CD14-positive monocyte (primary cell): ENCODE results near the gene CLEC18B. TPM values are rescaled to one million over a fixed set of nuclear protein-coding genes. Genes with fewer than 3 reads are reported as not detected.
A peak's percentile ranks its signal among the peaks of the same experiment; 100 is the strongest.

Experiments used
- DNase-seq, 3 donors: peaks; one replicate each; pipeline ENCODE4 v3.0.0-alpha.2; 2011 to 2022
- H2AFZ ChIP-seq: 2 replicates; pipeline ENCODE4 v1.6.0; 2012; ENCODE audit warnings: mild to moderate bottlenecking, low read depth, low read length, inconsistent platforms; ENCODE audit not compliant: insufficient read depth, poor library complexity, severe bottlenecking
- H3K27ac ChIP-seq, 2 donors: 1 replicate in 1 of 2; 2 replicates in 1 of 2; pipeline ENCODE4 v1.5.1; 2012 to 2013; ENCODE audit warnings: low read length in 2 of 2, control low read depth in 1 of 2, inconsistent platforms in 1 of 2, low read depth in 1 of 2, mild to moderate bottlenecking in 1 of 2
- H3K27me3 ChIP-seq, 2 donors: one replicate each; pipeline versions ENCODE4 v1.6.0 to v1.6.1; 2011 to 2013; ENCODE audit warnings: low read length in 2 of 2; ENCODE audit not compliant: control insufficient read depth in 2 of 2, insufficient read depth in 2 of 2
- H3K36me3 ChIP-seq, 2 donors: replicated peaks in 1 of 2; 1 replicate in 1 of 2; 2 replicates in 1 of 2; pipeline versions ENCODE4 v1.5.1 to v1.6.1; 2012 to 2013; ENCODE audit warnings: low read length in 2 of 2, control low read depth in 1 of 2, inconsistent platforms in 1 of 2, mild to moderate bottlenecking in 1 of 2; ENCODE audit not compliant: insufficient read depth in 2 of 2, control insufficient read depth in 1 of 2
- H3K4me1 ChIP-seq, 2 donors: 1 replicate in 1 of 2; 2 replicates in 1 of 2; pipeline versions ENCODE4 v1.5.1 to v1.6.1; 2012 to 2013; ENCODE audit warnings: low read length in 2 of 2, control low read depth in 1 of 2, inconsistent platforms in 1 of 2, mild to moderate bottlenecking in 1 of 2, moderate library complexity in 1 of 2; ENCODE audit not compliant: insufficient read depth in 2 of 2, control insufficient read depth in 1 of 2
- H3K4me2 ChIP-seq: replicated peaks from 2 replicates; pipeline ENCODE3; 2012; ENCODE audit warnings: low read length, moderate library complexity, mild to moderate bottlenecking; ENCODE audit not compliant: poor library complexity, severe bottlenecking; ENCODE audit errors: extremely low read depth
- H3K4me3 ChIP-seq, 3 experiments: fragments of 200-600 bp in 1 of 3; sonication (generic) in 1 of 3; replicated peaks in 1 of 3; 1 replicate in 2 of 3; 2 replicates in 1 of 3; pipeline ENCODE4 v1.5.1; 2011 to 2013; ENCODE audit warnings: low read length in 3 of 3, mild to moderate bottlenecking in 3 of 3, control low read depth in 2 of 3, low read depth in 2 of 3, inconsistent platforms in 1 of 3, moderate library complexity in 1 of 3
- H3K79me2 ChIP-seq: 2 replicates; pipeline ENCODE4 v1.6.0; 2012; ENCODE audit warnings: mild to moderate bottlenecking, control low read depth, inconsistent platforms, low read length, moderate library complexity; ENCODE audit not compliant: insufficient read depth
- H3K9ac ChIP-seq: 2 replicates; pipeline ENCODE4 v1.6.0; 2017; ENCODE audit warnings: low read length, mild to moderate bottlenecking; ENCODE audit not compliant: insufficient read depth, poor library complexity, severe bottlenecking
- H3K9me3 ChIP-seq, 2 donors: replicated peaks in 1 of 2; 1 replicate in 1 of 2; 2 replicates in 1 of 2; pipeline versions ENCODE4 v1.5.1 to v1.6.1; 2012 to 2013; ENCODE audit warnings: low read length in 2 of 2, control low read depth in 1 of 2; ENCODE audit not compliant: control insufficient read depth in 1 of 2, insufficient read depth in 1 of 2
- H4K20me1 ChIP-seq: 2 replicates; pipeline ENCODE4 v1.6.0; 2012; ENCODE audit warnings: mild to moderate bottlenecking, low read length, control low read depth, moderate library complexity; ENCODE audit not compliant: insufficient read depth
- H3K27ac Mint-ChIP-seq, 7 donors: one replicate each; pipeline ENCODE4 v1.8.0; 2020; ENCODE audit warnings: mild to moderate bottlenecking in 7 of 7, mixed read lengths in 7 of 7, moderate library complexity in 6 of 7, inconsistent platforms in 2 of 7
- H3K27me3 Mint-ChIP-seq, 3 donors: one replicate each; pipeline ENCODE4 v1.8.0; 2021 to 2022; ENCODE audit warnings: low read depth in 3 of 3, mild to moderate bottlenecking in 3 of 3, mixed read lengths in 3 of 3, moderate library complexity in 3 of 3, inconsistent platforms in 1 of 3
- H3K36me3 Mint-ChIP-seq, 2 donors: one replicate each; pipeline ENCODE4 v1.8.0; 2020; ENCODE audit warnings: mixed read lengths in 2 of 2, inconsistent platforms in 1 of 2, mild to moderate bottlenecking in 1 of 2
- H3K4me1 Mint-ChIP-seq: one replicate; pipeline ENCODE4 v1.8.0; 2020; ENCODE audit warnings: mild to moderate bottlenecking, mixed read lengths
- H3K4me3 Mint-ChIP-seq, 2 donors: one replicate each; pipeline ENCODE4 v1.8.0; 2020; ENCODE audit warnings: mild to moderate bottlenecking in 2 of 2, mixed read lengths in 2 of 2, moderate library complexity in 1 of 2
- H3K9me3 Mint-ChIP-seq, 7 donors: one replicate each; pipeline ENCODE4 v1.8.0; 2020 to 2022; ENCODE audit warnings: mixed read lengths in 7 of 7, mild to moderate bottlenecking in 6 of 7, moderate library complexity in 6 of 7, inconsistent platforms in 2 of 7
- WGBS: methylation state at CpG from one replicate; pipeline ENCODE4 v1.1.5; 2013; ENCODE audit warnings: missing lambda C conversion rate; ENCODE audit not compliant: insufficient coverage; 5-methylcytosine and 5-hydroxymethylcytosine counted together
- intact Hi-C, 2 donors: fragments of 100-400 bp; cut with micrococcal nuclease; formaldehyde crosslinking; loops; one replicate each; pipeline versions ENCODE4 v1.15.0 to v1.15.1; 2023
- polyA plus RNA-seq, 3 donors: library from polyadenylated mRNA; depleted of rRNA in 1 of 3; unstranded in 2 of 3; stranded (reverse) in 1 of 3; fragments of 300-500 nt in 2 of 3; fragments of >200 nt in 1 of 3; fragmentation: Illumina TruSeq in 2 of 3; gene quantifications; 1 replicate in 2 of 3; 2 replicates in 1 of 3; pipeline ENCODE4 v1.2.3, GENCODE V29; 2012 to 2021
- TF ChIP-seq, protein P1 (sequence below): fragments of 200-600 bp; IDR thresholded peaks from one replicate; pipeline ENCODE4 v1.8.0; 2022; ENCODE audit warnings: antibody characterized with exemption, mild to moderate bottlenecking

Gene CLEC18B
- polyA plus RNA-seq, 3 donors, result 1.5 TPM; not detected in 2

DNA sequence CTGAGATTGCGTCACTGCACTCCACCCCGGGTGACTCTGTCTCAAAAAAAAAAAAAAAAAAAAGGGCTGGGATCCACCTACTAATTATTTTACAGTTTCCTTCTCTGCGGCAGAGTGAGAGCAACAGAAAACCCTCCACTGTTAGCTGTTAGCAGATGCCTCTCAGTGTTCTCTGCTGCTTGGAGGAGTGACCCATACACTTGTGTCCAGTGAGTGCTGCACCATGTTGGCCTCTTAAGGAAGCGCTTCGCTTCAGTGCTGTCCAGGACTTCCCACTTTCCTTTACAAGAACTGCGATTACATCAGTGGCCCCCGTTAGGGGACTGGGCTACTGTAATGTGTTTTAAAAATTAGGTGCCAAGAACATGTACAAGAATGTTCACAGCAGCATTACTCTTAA is 18.4 kb upstream of the CLEC18B start:
- TF ChIP-seq, protein P1, sequence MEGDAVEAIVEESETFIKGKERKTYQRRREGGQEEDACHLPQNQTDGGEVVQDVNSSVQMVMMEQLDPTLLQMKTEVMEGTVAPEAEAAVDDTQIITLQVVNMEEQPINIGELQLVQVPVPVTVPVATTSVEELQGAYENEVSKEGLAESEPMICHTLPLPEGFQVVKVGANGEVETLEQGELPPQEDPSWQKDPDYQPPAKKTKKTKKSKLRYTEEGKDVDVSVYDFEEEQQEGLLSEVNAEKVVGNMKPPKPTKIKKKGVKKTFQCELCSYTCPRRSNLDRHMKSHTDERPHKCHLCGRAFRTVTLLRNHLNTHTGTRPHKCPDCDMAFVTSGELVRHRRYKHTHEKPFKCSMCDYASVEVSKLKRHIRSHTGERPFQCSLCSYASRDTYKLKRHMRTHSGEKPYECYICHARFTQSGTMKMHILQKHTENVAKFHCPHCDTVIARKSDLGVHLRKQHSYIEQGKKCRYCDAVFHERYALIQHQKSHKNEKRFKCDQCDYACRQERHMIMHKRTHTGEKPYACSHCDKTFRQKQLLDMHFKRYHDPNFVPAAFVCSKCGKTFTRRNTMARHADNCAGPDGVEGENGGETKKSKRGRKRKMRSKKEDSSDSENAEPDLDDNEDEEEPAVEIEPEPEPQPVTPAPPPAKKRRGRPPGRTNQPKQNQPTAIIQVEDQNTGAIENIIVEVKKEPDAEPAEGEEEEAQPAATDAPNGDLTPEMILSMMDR, result no peak
- Mint-ChIP-seq H3K36me3 (peaks cover 10 to 11% of the 10 kb centered on the region in 2 donors), H3K27ac (peak overlapping the region in 5 of 7 donors; percentile 2 to 88 (median 62)), H3K27me3 (peaks cover 0 to 3% (median 2%) of the 10 kb centered on the region in 3 donors), H3K4me1 (peaks cover 21% of the 10 kb centered on the region), H3K9me3 (peaks cover 0 to 19% (median 12%) of the 10 kb centered on the region in 7 donors), H3K4me3 (peak overlapping the region in 1 of 2 donors; percentile 66)
- H3K36me3 ChIP-seq, result no peaks in the 10 kb centered on the region
- H3K4me2 ChIP-seq, result peak overlapping the region; percentile 25
- no peak overlapping the region for H3K9ac ChIP-seq
- peaks cover 7 to 11% of the 10 kb centered on the region in 2 donors for H3K4me1 ChIP-seq
- no CpG with 5 or more reads among the region's 7 CpGs for WGBS
- H3K9me3 ChIP-seq, result peaks cover 0 to 3% of the 10 kb centered on the region in 2 donors
- peak; percentile 27 to 52 (median 30) for DNase-seq
- no peaks in the 10 kb centered on the region for H3K27me3 ChIP-seq
- H3K27ac ChIP-seq, result no peak overlapping the region
- intact Hi-C loops, result no loop called here
- no peaks in the 10 kb centered on the region for H3K79me2 ChIP-seq
- no peak overlapping the region for H2AFZ ChIP-seq
- no peaks in the 10 kb centered on the region for H4K20me1 ChIP-seq
- peak overlapping the region in 1 of 3 experiments; percentile 30 for H3K4me3 ChIP-seq

DNA sequence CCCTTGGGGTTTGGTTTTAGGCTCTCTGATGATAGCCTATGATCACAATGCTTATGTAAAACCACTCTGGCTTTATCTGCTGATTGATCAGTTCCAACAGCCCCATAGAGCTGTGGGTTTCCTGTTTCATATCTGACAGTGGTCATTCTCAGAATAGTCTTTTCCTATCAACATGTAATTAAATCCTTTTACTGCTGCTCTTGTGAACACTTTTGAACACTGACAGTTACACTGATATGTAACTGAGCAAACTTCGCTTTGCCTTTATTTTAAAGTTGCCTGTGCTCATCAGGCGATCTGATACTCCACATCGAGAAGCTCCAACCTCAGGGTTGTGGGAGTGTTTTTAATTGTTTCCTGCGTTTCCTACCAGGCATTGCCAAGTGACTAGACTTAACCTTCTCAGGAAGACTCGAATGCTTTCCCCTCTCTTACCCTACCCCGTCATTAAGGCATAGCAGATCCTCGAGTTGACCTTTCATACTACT is 17.3 kb upstream of the CLEC18B start:
- intact Hi-C loops, result no loop called here
- peaks cover 10 to 11% of the 10 kb centered on the region in 2 donors for H3K36me3 Mint-ChIP-seq
- no CpG with 5 or more reads among the region's 7 CpGs for WGBS
- H3K27me3 Mint-ChIP-seq, result peaks cover 0 to 3% (median 2%) of the 10 kb centered on the region in 3 donors
- no peak for DNase-seq
- H3K27ac Mint-ChIP-seq, result peak overlapping the region in 1 of 7 donors; percentile 64
- H3K9ac ChIP-seq, result no peak overlapping the region
- no peaks in the 10 kb centered on the region for H3K36me3 ChIP-seq
- H3K27ac ChIP-seq, result no peak overlapping the region
- H4K20me1 ChIP-seq, result no peaks in the 10 kb centered on the region
- no peaks in the 10 kb centered on the region for H3K27me3 ChIP-seq
- H3K4me3 ChIP-seq, result no peak overlapping the region
- H3K4me3 Mint-ChIP-seq, result no peak overlapping the region
- H3K4me1 ChIP-seq, result peaks cover 7 to 11% of the 10 kb centered on the region in 2 donors
- TF ChIP-seq, protein P1, result no peak
- peaks cover 21% of the 10 kb centered on the region for H3K4me1 Mint-ChIP-seq
- no peak overlapping the region for H3K4me2 ChIP-seq
- H3K9me3 ChIP-seq, result peaks cover 0 to 10% of the 10 kb centered on the region in 2 donors
- H2AFZ ChIP-seq, result no peak overlapping the region
- H3K9me3 Mint-ChIP-seq, result peaks cover 0 to 29% (median 17%) of the 10 kb centered on the region in 7 donors
- H3K79me2 ChIP-seq, result no peaks in the 10 kb centered on the region
